Neural progenitor cell (in vitro differentiated cells): Measurements from ENCODE around the gene BRINP2.

Source experiments
- EZH2 ChIP-seq: fragments of 200-600 bp; sonication (generic); IDR thresholded peaks from 2 replicates; pipeline ENCODE4 v1.6.1; 2017; ENCODE audit warnings: antibody characterized with exemption, mild to moderate bottlenecking, moderate library complexity
- EZH2phosphoT487 ChIP-seq: fragments of 200-600 bp; sonication (generic); IDR thresholded peaks from 2 replicates; pipeline ENCODE4 v1.6.1; 2017; ENCODE audit warnings: antibody characterized with exemption
- TF ChIP-seq, protein P1 (sequence below): fragments of 200-600 bp; sonication (generic); IDR thresholded peaks from 2 replicates; pipeline ENCODE4 v1.5.1; 2017; ENCODE audit warnings: antibody characterized with exemption, mild to moderate bottlenecking

DNA sequence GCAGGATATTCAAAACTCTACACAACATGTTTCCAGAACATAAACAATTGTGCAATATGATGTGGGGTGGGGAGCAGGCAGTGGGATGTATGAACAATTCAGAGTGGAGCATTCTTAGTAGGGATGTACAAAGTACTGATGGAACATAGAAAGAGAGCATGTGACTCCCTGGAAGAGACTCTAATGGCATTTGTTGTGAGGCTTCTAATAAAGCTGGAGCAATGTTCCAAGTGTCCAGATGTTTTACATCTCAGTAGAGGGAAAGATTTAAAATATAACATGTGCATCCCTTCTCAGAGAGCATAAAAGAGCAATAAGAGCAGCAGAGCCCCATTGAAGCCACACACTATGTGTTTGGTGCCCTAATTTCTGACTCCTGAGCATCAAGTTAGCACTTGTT is 116.5 kb downstream of the BRINP2 start:
- TF ChIP-seq, protein P1, sequence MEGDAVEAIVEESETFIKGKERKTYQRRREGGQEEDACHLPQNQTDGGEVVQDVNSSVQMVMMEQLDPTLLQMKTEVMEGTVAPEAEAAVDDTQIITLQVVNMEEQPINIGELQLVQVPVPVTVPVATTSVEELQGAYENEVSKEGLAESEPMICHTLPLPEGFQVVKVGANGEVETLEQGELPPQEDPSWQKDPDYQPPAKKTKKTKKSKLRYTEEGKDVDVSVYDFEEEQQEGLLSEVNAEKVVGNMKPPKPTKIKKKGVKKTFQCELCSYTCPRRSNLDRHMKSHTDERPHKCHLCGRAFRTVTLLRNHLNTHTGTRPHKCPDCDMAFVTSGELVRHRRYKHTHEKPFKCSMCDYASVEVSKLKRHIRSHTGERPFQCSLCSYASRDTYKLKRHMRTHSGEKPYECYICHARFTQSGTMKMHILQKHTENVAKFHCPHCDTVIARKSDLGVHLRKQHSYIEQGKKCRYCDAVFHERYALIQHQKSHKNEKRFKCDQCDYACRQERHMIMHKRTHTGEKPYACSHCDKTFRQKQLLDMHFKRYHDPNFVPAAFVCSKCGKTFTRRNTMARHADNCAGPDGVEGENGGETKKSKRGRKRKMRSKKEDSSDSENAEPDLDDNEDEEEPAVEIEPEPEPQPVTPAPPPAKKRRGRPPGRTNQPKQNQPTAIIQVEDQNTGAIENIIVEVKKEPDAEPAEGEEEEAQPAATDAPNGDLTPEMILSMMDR: no peak
- no peak for TF ChIP-seq EZH2
- no peak for TF ChIP-seq EZH2phosphoT487
